AG10803 (cell line): ENCODE results near the gene HMBS.

ENCODE experiments used
- DNase-seq: peaks from one replicate; pipeline ENCODE4 v3.0.0; 2010; ENCODE audit warnings: low read depth
- H3K4me3 ChIP-seq: 2 replicates; pipeline ENCODE4 v1.5.1; 2011; ENCODE audit warnings: mild to moderate bottlenecking, low read length, control low read depth
- CTCF ChIP-seq: conservative IDR thresholded peaks from 2 replicates; pipeline ENCODE4 v1.5.1; 2011; ENCODE audit warnings: mild to moderate bottlenecking, low read length, control low read depth, inconsistent platforms

Gene HMBS

GRCh38 chr11:119077839-119078238 lies 6.8 kb upstream of the HMBS start:
- TF ChIP-seq CTCF = no peak
- H3K4me3 ChIP-seq = no peak overlapping the region
- no peak for DNase-seq

GRCh38 chr11:119078675-119079420 lies 5.8 kb upstream of the HMBS start:
- no peak overlapping the region for H3K4me3 ChIP-seq
- DNase-seq = no peak
- no peak for TF ChIP-seq CTCF

GRCh38 chr11:119081682-119082260 lies 2.9 kb upstream of the HMBS start:
- DNase-seq = no peak
- no peak overlapping the region for H3K4me3 ChIP-seq
- no peak for TF ChIP-seq CTCF

- TF ChIP-seq CTCF = no peak
- DNase-seq = no peak
Measured at GRCh38 chr11:119085437-119085847, 761 bp downstream of the HMBS start.

GRCh38 chr11:119087123-119087522 lies 2.4 kb downstream of the HMBS start:
- no peak overlapping the region for H3K4me3 ChIP-seq
- DNase-seq = no peak

More at GRCh38 chr11:119085437-119085847, 761 bp downstream of the HMBS start:
- peak overlapping the region; percentile 95 for H3K4me3 ChIP-seq

GRCh38 chr11:119087747-119088241 lies 3.1 kb downstream of the HMBS start:
- no peak overlapping the region for H3K4me3 ChIP-seq
- no peak for DNase-seq
- no peak for TF ChIP-seq CTCF

More at GRCh38 chr11:119087123-119087522, 2.4 kb downstream of the HMBS start:
- TF ChIP-seq CTCF = no peak

GRCh38 chr11:119088406-119088805 lies 3.7 kb downstream of the HMBS start:
- TF ChIP-seq CTCF = no peak
- no peak for DNase-seq
- no peak overlapping the region for H3K4me3 ChIP-seq
